Lower lobe of right lung (tissue), 2 donors: Measurements from ENCODE around the gene TENT4B. TPM values are rescaled to one million over a fixed set of nuclear protein-coding genes. Genes with fewer than 3 reads are reported as not detected.

Source experiments
- ATAC-seq, 2 donors: fragments of 200-7000 bp; cut with Tn5 transposase; one replicate each; pipeline ENCODE4 v1.9.1; 2020 to 2022; ENCODE audit warnings: mild to moderate bottlenecking in 2 of 2, moderate library complexity in 2 of 2
- DNase-seq: peaks from one replicate; pipeline ENCODE4 v3.0.0-alpha.2; 2020
- H3K27ac ChIP-seq: fragments of 200-600 bp; one replicate; pipeline ENCODE4 v1.8.0; 2022
- H3K27me3 ChIP-seq: fragments of 200-600 bp; one replicate; pipeline ENCODE4 v1.8.0; 2022; ENCODE audit warnings: low read depth
- H3K36me3 ChIP-seq: fragments of 200-600 bp; one replicate; pipeline ENCODE4 v1.8.0; 2022; ENCODE audit warnings: mild to moderate bottlenecking
- H3K4me1 ChIP-seq: fragments of 200-600 bp; one replicate; pipeline ENCODE4 v1.8.0; 2022
- H3K4me3 ChIP-seq: fragments of 200-600 bp; one replicate; pipeline ENCODE4 v1.8.0; 2022; ENCODE audit warnings: mild to moderate bottlenecking
- H3K9me3 ChIP-seq: fragments of 200-600 bp; one replicate; pipeline ENCODE4 v1.8.0; 2022
- CTCF ChIP-seq: fragments of 200-600 bp; IDR thresholded peaks from one replicate; pipeline ENCODE4 v1.8.0; 2022; ENCODE audit warnings: antibody characterized with exemption, mild to moderate bottlenecking
- intact Hi-C: fragments of 100-400 bp; cut with DNase I; formaldehyde crosslinking; loops from one replicate; pipeline ENCODE4 v1.11.0; 2022
- total RNA-seq: library from RNA; stranded (reverse); fragmentation: NEBNext Ultra II Directional; extraction: Animal tissue kit (Norgen Biotek cat#: 25700); gene quantifications from one replicate; pipeline ENCODE4 v1.2.1, GENCODE V29; 2021
- donor health status: DM: no; HTN: yes; CAD: no; lungs with severe emphysema.

Gene TENT4B
- total RNA-seq, 1 donor from 2014 or later = 12.8 TPM

GRCh38 chr16:50173316-50173715 is 20.2 kb downstream of the TENT4B start:
- no peak for TF ChIP-seq CTCF
- H3K36me3 ChIP-seq = no peaks in the 10 kb centered on the region
- no peak overlapping the region for H3K4me3 ChIP-seq
- DNase-seq = no peak
- H3K9me3 ChIP-seq = no peaks in the 10 kb centered on the region
- H3K27me3 ChIP-seq = no peaks in the 10 kb centered on the region
- intact Hi-C loops = no loop called here
- H3K4me1 ChIP-seq = peaks cover 31% of the 10 kb centered on the region
- no peak for ATAC-seq
- H3K27ac ChIP-seq = no peak overlapping the region

- no peak for TF ChIP-seq CTCF
- intact Hi-C loops = no loop called here
- no peaks in the 10 kb centered on the region for H3K4me1 ChIP-seq
These were observed 25.4 kb downstream of the TENT4B start for GRCh38 chr16:50178491-50178941.

GRCh38 chr16:50182441-50182840 is 29.3 kb downstream of the TENT4B start:
- ATAC-seq (no peak), DNase-seq (no peak)
- no peaks in the 10 kb centered on the region for H3K27me3 ChIP-seq
- H3K9me3 ChIP-seq = no peaks in the 10 kb centered on the region
- intact Hi-C loops = no loop called here
- no peak overlapping the region for H3K4me3 ChIP-seq
- no peak overlapping the region for H3K27ac ChIP-seq
- TF ChIP-seq CTCF = no peak
- no peaks in the 10 kb centered on the region for H3K36me3 ChIP-seq
- H3K4me1 ChIP-seq = peaks cover 19% of the 10 kb centered on the region

More at GRCh38 chr16:50178491-50178941, 25.4 kb downstream of the TENT4B start:
- H3K27ac ChIP-seq = no peak overlapping the region
- ATAC-seq (no peak), DNase-seq (no peak)
- H3K36me3 ChIP-seq = no peaks in the 10 kb centered on the region
- no peaks in the 10 kb centered on the region for H3K27me3 ChIP-seq
- H3K4me3 ChIP-seq = no peak overlapping the region
- H3K9me3 ChIP-seq = no peaks in the 10 kb centered on the region

GRCh38 chr16:50183316-50183715 is 30.2 kb downstream of the TENT4B start:
- Histone ChIP-seq H3K27ac (no peak overlapping the region), H3K4me3 (no peak overlapping the region), H3K4me1 (peaks cover 19% of the 10 kb centered on the region), H3K9me3 (no peaks in the 10 kb centered on the region), H3K27me3 (no peaks in the 10 kb centered on the region), H3K36me3 (no peaks in the 10 kb centered on the region)
- no peak for DNase-seq
- TF ChIP-seq CTCF = no peak
- ATAC-seq = peak in 1 of 2 donors; percentile 24
- intact Hi-C loops = no loop called here

- no peak for TF ChIP-seq CTCF
- ATAC-seq = peak in 1 of 2 donors; percentile 33
- Histone ChIP-seq H3K27ac (no peak overlapping the region), H3K4me1 (peaks cover 34% of the 10 kb centered on the region), H3K4me3 (no peak overlapping the region), H3K36me3 (no peaks in the 10 kb centered on the region), H3K9me3 (no peaks in the 10 kb centered on the region), H3K27me3 (no peaks in the 10 kb centered on the region)
- DNase-seq = no peak
- intact Hi-C loops = no loop called here
These were observed 31.9 kb downstream of the TENT4B start for GRCh38 chr16:50185005-50185505.
